Smooth muscle cell (in vitro differentiated cells): ENCODE results near the gene UXS1. TPM values are rescaled to one million over a fixed set of nuclear protein-coding genes. Genes with fewer than 3 reads are reported as not detected.

Experiments used
- DNase-seq: peaks from one replicate; lab custom pipeline; 2025; ENCODE audit not compliant: unreplicated experiment; lab: John Stamatoyannopoulos, UW
- H2AFZ ChIP-seq: fragments of 200-600 bp; sonication (generic); 2 replicates; pipeline ENCODE4 v1.6.0; 2016; ENCODE audit warnings: antibody characterized with exemption, low read depth, mild to moderate bottlenecking
- H3F3A ChIP-seq: fragments of 200-600 bp; sonication (generic); 2 replicates; pipeline ENCODE4 v1.6.0; 2017; ENCODE audit warnings: antibody characterized with exemption, low read depth
- H3K27ac ChIP-seq: fragments of 200-600 bp; sonication (generic); 2 replicates; pipeline ENCODE4 v1.5.1; 2016; ENCODE audit warnings: low read depth, mild to moderate bottlenecking
- H3K27me3 ChIP-seq: fragments of 200-600 bp; sonication (generic); 2 replicates; pipeline ENCODE4 v1.6.1; 2016; ENCODE audit warnings: low read depth, mild to moderate bottlenecking
- H3K36me3 ChIP-seq: fragments of 200-600 bp; sonication (generic); 2 replicates; pipeline ENCODE4 v1.5.1; 2016; ENCODE audit warnings: low read depth
- H3K4me1 ChIP-seq: fragments of 200-600 bp; sonication (generic); 2 replicates; pipeline ENCODE4 v1.5.1; 2016; ENCODE audit warnings: low read depth
- H3K4me2 ChIP-seq: fragments of 200-600 bp; sonication (generic); 2 replicates; pipeline ENCODE4 v1.6.0; 2016; ENCODE audit warnings: mild to moderate bottlenecking
- H3K4me3 ChIP-seq: fragments of 200-600 bp; sonication (generic); 2 replicates; pipeline ENCODE4 v1.5.1; 2016; ENCODE audit warnings: mild to moderate bottlenecking
- H3K79me2 ChIP-seq: fragments of 200-600 bp; sonication (generic); 2 replicates; pipeline ENCODE4 v1.6.0; 2016; ENCODE audit warnings: low read depth, mild to moderate bottlenecking
- H3K9ac ChIP-seq: fragments of 200-600 bp; sonication (generic); 2 replicates; pipeline ENCODE4 v1.6.0; 2016; ENCODE audit warnings: low read depth
- H3K9me3 ChIP-seq: fragments of 200-600 bp; sonication (generic); replicated peaks from 2 replicates; pipeline ENCODE4 v1.5.1; 2016; ENCODE audit warnings: low read depth
- H4K20me1 ChIP-seq: fragments of 200-600 bp; sonication (generic); 2 replicates; pipeline ENCODE4 v1.6.0; 2016; ENCODE audit warnings: low read depth
- CTCF ChIP-seq: fragments of 200-600 bp; sonication (generic); IDR thresholded peaks from 2 replicates; pipeline ENCODE4 v1.5.1; 2017; ENCODE audit warnings: borderline replicate concordance, mild to moderate bottlenecking, antibody characterized with exemption; ENCODE audit not compliant: insufficient read depth, poor library complexity, severe bottlenecking
- WGBS: methylation state at CpG from one replicate; pipeline ENCODE4 v1.1.7; 2016; ENCODE audit warnings: low lambda C conversion rate; 5-methylcytosine and 5-hydroxymethylcytosine counted together
- polyA plus RNA-seq: library from polyadenylated mRNA; unstranded; fragments of >200 nt; fragmentation: Nextera tagmentation; extraction: Ambion mirVana; gene quantifications from 2 replicates; pipeline ENCODE4 v1.2.1, GENCODE V29; 2016
- total RNA-seq: library from RNA; depleted of rRNA; stranded (reverse); fragments of >200 nt; gene quantifications from 2 replicates; pipeline ENCODE4 v1.2.3, GENCODE V29; 2014

Gene UXS1
- total and polyA plus RNA-seq, 2 experiments from 2014 or later, result 22.2 to 33.5 TPM

GRCh38 chr2:106108351-106108750, 85.8 kb downstream of the UXS1 start:
- Histone ChIP-seq H3K4me2 (no peak overlapping the region), H3K79me2 (no peaks in the 10 kb centered on the region), H3F3A (no peaks in the 10 kb centered on the region), H3K9me3 (no peaks in the 10 kb centered on the region), H3K36me3 (no peaks in the 10 kb centered on the region), H3K4me1 (no peaks in the 10 kb centered on the region), H3K27ac (no peak overlapping the region), H2AFZ (no peak overlapping the region), H3K9ac (no peak overlapping the region), H3K4me3 (no peak overlapping the region), H3K27me3 (no peaks in the 10 kb centered on the region), H4K20me1 (peaks cover 8% of the 10 kb centered on the region)
- WGBS, result 94% methylated on average over 6 of the region's 6 CpGs
- no peak for TF ChIP-seq CTCF
- DNase-seq, result no peak

GRCh38 chr2:106107509-106108131, 86.5 kb downstream of the UXS1 start:
- H3K27me3 ChIP-seq, result no peaks in the 10 kb centered on the region
- no peak overlapping the region for H3K4me2 ChIP-seq
- H3K27ac ChIP-seq, result no peak overlapping the region
- 71% methylated on average over 14 of the region's 14 CpGs for WGBS
- TF ChIP-seq CTCF, result no peak
- H3K36me3 ChIP-seq, result no peaks in the 10 kb centered on the region
- H4K20me1 ChIP-seq, result peaks cover 8% of the 10 kb centered on the region
- no peak overlapping the region for H2AFZ ChIP-seq
- no peak overlapping the region for H3K4me3 ChIP-seq
- H3K9me3 ChIP-seq, result no peaks in the 10 kb centered on the region
- no peaks in the 10 kb centered on the region for H3K4me1 ChIP-seq
- H3K9ac ChIP-seq, result no peak overlapping the region
- no peak for DNase-seq
- H3F3A ChIP-seq, result no peaks in the 10 kb centered on the region
- no peaks in the 10 kb centered on the region for H3K79me2 ChIP-seq

- Histone ChIP-seq H3K4me2 (no peak overlapping the region), H3F3A (no peaks in the 10 kb centered on the region), H3K9ac (no peak overlapping the region), H2AFZ (no peak overlapping the region), H3K4me3 (no peak overlapping the region), H4K20me1 (peaks cover 8% of the 10 kb centered on the region), H3K79me2 (no peaks in the 10 kb centered on the region), H3K27ac (no peak overlapping the region), H3K9me3 (no peaks in the 10 kb centered on the region), H3K36me3 (no peaks in the 10 kb centered on the region), H3K27me3 (no peaks in the 10 kb centered on the region), H3K4me1 (no peaks in the 10 kb centered on the region)
- no peak for DNase-seq
- WGBS, result 97% methylated on average over 12 of the region's 12 CpGs
- TF ChIP-seq CTCF, result no peak
These were observed 87.2 kb downstream of the UXS1 start for GRCh38 chr2:106106622-106107508.
